HepG2 (cell line): ENCODE measurements around the gene EDN2. TPM values are rescaled to one million over a fixed set of nuclear protein-coding genes. Genes with fewer than 3 reads are reported as not detected.

ENCODE experiments used
- ATAC-seq: fragments of 200-7000 bp; cut with Tn5 transposase; 3 replicates; pipeline ENCODE4 v1.9.1; 2020; ENCODE audit warnings: mild to moderate bottlenecking, moderate library complexity
- BruUV-seq: library from RNA; stranded (reverse); fragments of 400-500 nt; replicated peaks from 2 replicates; lab custom pipeline; 2021; lab: Mats Ljungman, UMichigan
- CTCF ChIA-PET: fragments of 300-600 bp; formaldehyde crosslinking; extraction: SDS; loops from one replicate; lab custom pipeline; 2021; ENCODE audit warnings: low total read pairs, inconsistent platforms, low intra/inter-chr PET ratio; lab: Yijun Ruan, JAX
- POLR2A ChIA-PET: fragments of 350-600 bp; sonication (Branson Sonifier 250); formaldehyde crosslinking; loops from one replicate; lab custom pipeline; 2020; ENCODE audit warnings: antibody characterized with exemption, inconsistent platforms; lab: Yijun Ruan, JAX
- DNase-seq: peaks from one replicate; pipeline ENCODE4 v3.0.0-alpha.2; 2015; ENCODE audit warnings: low spot score
- FAIRE-seq: peaks from 3 replicates; lab custom pipeline; 2011; peaks lifted over from hg19 to GRCh38; lab: Jason Lieb, UNC
- H2AFZ ChIP-seq: one replicate; pipeline ENCODE4 v1.6.1; 2011; ENCODE audit warnings: low read length, inconsistent platforms
- H3K27ac ChIP-seq: fragments of 300-600 bp; 3 replicates; pipeline ENCODE4 v1.8.0; 2011; ENCODE audit warnings: mixed run types, mild to moderate bottlenecking, mixed read lengths, low read length, inconsistent platforms; ENCODE audit not compliant: insufficient read depth; ENCODE audit errors: extremely low read length
- H3K27me3 ChIP-seq, 2 experiments: fragments of 200-600 bp in 1 of 2; 2 replicates in 1 of 2; 3 replicates in 1 of 2; pipeline versions ENCODE4 v1.6.0 to v1.8.0; 2011; ENCODE audit warnings: low read length in 2 of 2, mild to moderate bottlenecking in 2 of 2, moderate library complexity in 2 of 2, inconsistent platforms in 1 of 2; ENCODE audit not compliant: insufficient read depth in 2 of 2, control insufficient read depth in 1 of 2
- H3K36me3 ChIP-seq, 2 experiments: fragments of 200-600 bp in 1 of 2; replicated peaks in 1 of 2; 2 replicates in 1 of 2; 3 replicates in 1 of 2; pipeline versions ENCODE4 v1.5.1 to v1.8.0; 2011; ENCODE audit warnings: low read length in 2 of 2, inconsistent platforms in 1 of 2; ENCODE audit not compliant: insufficient read depth in 2 of 2, control insufficient read depth in 1 of 2
- H3K4me1 ChIP-seq: 2 replicates; pipeline ENCODE4 v1.5.1; 2012; ENCODE audit warnings: low read length, inconsistent platforms; ENCODE audit not compliant: insufficient read depth
- H3K4me2 ChIP-seq: 2 replicates; pipeline ENCODE4 v1.6.0; 2011; ENCODE audit warnings: low read depth, low read length, inconsistent platforms
- H3K4me3 ChIP-seq, 3 experiments: fragments of 200-600 bp in 1 of 3; sonication (generic), shearing (Covaris generic) in 1 of 3; replicated peaks in 1 of 3; 2 replicates each; pipeline ENCODE4 v1.5.1; 2011 to 2016; ENCODE audit warnings: low read length in 3 of 3, inconsistent platforms in 2 of 3, low read depth in 2 of 3, mild to moderate bottlenecking in 2 of 3, control low read depth in 1 of 3, mixed read lengths in 1 of 3; ENCODE audit not compliant: insufficient read depth in 1 of 3
- H3K79me2 ChIP-seq: one replicate; pipeline ENCODE4 v1.6.1; 2011; ENCODE audit warnings: low read length, inconsistent platforms; ENCODE audit not compliant: insufficient read depth
- H3K9ac ChIP-seq: 2 replicates; pipeline ENCODE4 v1.6.0; 2011; ENCODE audit warnings: mild to moderate bottlenecking, low read depth, low read length, inconsistent platforms; ENCODE audit not compliant: insufficient read depth
- H3K9me3 ChIP-seq: 2 replicates; pipeline ENCODE4 v1.5.1; 2012; ENCODE audit warnings: mild to moderate bottlenecking, low read length
- H4K20me1 ChIP-seq: 2 replicates; pipeline ENCODE4 v1.6.0; 2011; ENCODE audit warnings: inconsistent platforms, mild to moderate bottlenecking, low read length, moderate library complexity; ENCODE audit not compliant: insufficient read depth
- ARID2 ChIP-seq: sonication (generic); formaldehyde crosslinking; IDR thresholded peaks from 2 replicates; pipeline ENCODE4 v1.8.1; 2022; ENCODE audit warnings: mild to moderate bottlenecking, missing genetic modification reagents, borderline replicate concordance
- CCDC6 ChIP-seq: sonication (generic); formaldehyde crosslinking; IDR thresholded peaks from 2 replicates; pipeline ENCODE4 v1.8.1; 2022; ENCODE audit warnings: mild to moderate bottlenecking, missing genetic modification reagents, moderate library complexity
- FOXC1 ChIP-seq: sonication (generic); formaldehyde crosslinking; IDR thresholded peaks from 2 replicates; pipeline ENCODE4 v1.8.0; 2022; ENCODE audit warnings: mild to moderate bottlenecking, missing genetic modification reagents, borderline replicate concordance
- FOXM1 ChIP-seq: sonication (generic); formaldehyde crosslinking; IDR thresholded peaks from 2 replicates; pipeline ENCODE4 v1.5.0; 2020; ENCODE audit warnings: missing genetic modification reagents
- GLI4 ChIP-seq: sonication (generic); formaldehyde crosslinking; IDR thresholded peaks from 2 replicates; pipeline ENCODE4 v1.5.1; 2020; ENCODE audit warnings: missing genetic modification reagents, mild to moderate bottlenecking, moderate library complexity, borderline replicate concordance
- NFKB2 ChIP-seq: sonication (generic); formaldehyde crosslinking; IDR thresholded peaks from 2 replicates; pipeline ENCODE4 v1.4.0; 2020; ENCODE audit warnings: missing genetic modification reagents, borderline replicate concordance
- SNAPC5 ChIP-seq: sonication (generic); formaldehyde crosslinking; IDR thresholded peaks from 2 replicates; pipeline ENCODE4 v1.8.1; 2023; ENCODE audit warnings: mild to moderate bottlenecking, missing genetic modification reagents, borderline replicate concordance
- SP4 ChIP-seq: sonication (generic); formaldehyde crosslinking; IDR thresholded peaks from 2 replicates; pipeline ENCODE4 v1.8.1; 2023; ENCODE audit warnings: mild to moderate bottlenecking, missing genetic modification reagents
- ZFP41 ChIP-seq: sonication (generic); formaldehyde crosslinking; IDR thresholded peaks from 2 replicates; pipeline ENCODE4 v1.4.0; 2020; ENCODE audit warnings: mild to moderate bottlenecking, missing genetic modification reagents, borderline replicate concordance
- WGBS: methylation state at CpG from one replicate; pipeline ENCODE4 v1.1.6; 2017; ENCODE audit warnings: low lambda C conversion rate; 5-methylcytosine and 5-hydroxymethylcytosine counted together
- in situ Hi-C: cut with HindIII; loops from 2 replicates; pipeline ENCODE4 v1.10.0; 2017; ENCODE audit warnings: low pct_unique_long_range_greater_than_20kb; ENCODE audit not compliant: extremely low pct_ligation_motif_present
- intact Hi-C: fragments of 100-400 bp; cut with micrococcal nuclease; formaldehyde crosslinking; loops from one replicate; pipeline ENCODE4 v1.10.0; 2022; ENCODE audit not compliant: unreplicated experiment
- polyA plus RNA-seq, 8 experiments: library from polyadenylated mRNA; depleted of rRNA in 3 of 8; stranded (reverse) in 7 of 8; unstranded in 1 of 8; fragments of >200 nt; fragmentation: Illumina TruSeq in 4 of 8; extraction: Trizol in 4 of 8; gene quantifications; 2 replicates each; pipeline versions ENCODE4 v1.2.1 to v1.2.3, GENCODE V29; 2011 to 2016; ENCODE audit warnings: low read depth in 4 of 8, missing spikeins in 1 of 8, mixed read lengths in 1 of 8; ENCODE audit not compliant: insufficient read depth in 1 of 8
- total RNA-seq, 5 experiments: library from RNA; depleted of rRNA; stranded (reverse); fragments of >200 nt; fragmentation: Illumina TruSeq; extraction: Trizol; gene quantifications; 2 replicates each; pipeline ENCODE4 v1.2.3, GENCODE V29; 2016; ENCODE audit warnings: low read depth in 1 of 5
- TF ChIP-seq, protein P1 (sequence below): sonication (generic); formaldehyde crosslinking; IDR thresholded peaks from 2 replicates; pipeline ENCODE4 v1.4.0; 2020; ENCODE audit warnings: mild to moderate bottlenecking, missing genetic modification reagents

The EDN2 gene
- total and polyA plus RNA-seq, 2 of the 13 experiments (the other 11 are each of a cell fraction or from before 2014, with no cell fraction given), result not detected

DNA sequence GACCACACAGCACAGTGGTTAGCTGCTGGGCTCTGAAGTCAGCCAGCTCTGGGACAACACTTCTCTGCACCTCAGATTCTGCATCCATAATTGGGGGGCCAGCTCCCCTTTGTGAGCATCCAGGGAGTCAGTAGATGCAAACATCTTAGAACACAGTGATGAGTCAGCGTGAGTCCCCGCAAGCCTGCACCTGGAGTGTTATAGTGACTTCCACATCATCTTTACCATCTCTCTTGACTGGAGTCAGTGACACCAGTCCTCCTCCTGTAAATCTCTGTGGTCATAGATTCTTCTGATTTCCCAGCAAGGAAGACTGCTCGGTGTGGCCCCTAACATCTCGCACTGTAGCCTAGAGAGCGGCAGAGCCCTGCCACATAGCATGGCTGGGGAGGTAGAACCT, 13.9 kb upstream of the EDN2 start:
- Histone ChIP-seq H3K9ac (no peak overlapping the region), H3K79me2 (no peaks in the 10 kb centered on the region), H3K36me3 (no peaks in the 10 kb centered on the region), H3K27me3 (peaks cover 0 to 4% of the 10 kb centered on the region in 2 experiments; a peak in 2 of 5 replicates), H4K20me1 (no peaks in the 10 kb centered on the region), H3K4me1 (no peaks in the 10 kb centered on the region), H3K4me3 (no peak overlapping the region), H3K27ac (no peak overlapping the region), H3K4me2 (no peak overlapping the region), H3K9me3 (no peaks in the 10 kb centered on the region), H2AFZ (no peak overlapping the region)
- DNase-seq (no peak), FAIRE-seq (no peak), ATAC-seq (no peak)
- 73% methylated on average over 5 of the region's 5 CpGs for WGBS
- BruUV-seq, result no TSS peak
- ChIA-PET POLR2A (no interaction called here), CTCF (no interaction called here)
- in situ Hi-C loops (no loop called here), intact Hi-C loops (no loop called here)
- TF ChIP-seq SNAPC5 (CRISPR knock-in tag) (no peak), CCDC6 (CRISPR knock-in tag) (no peak)

DNA sequence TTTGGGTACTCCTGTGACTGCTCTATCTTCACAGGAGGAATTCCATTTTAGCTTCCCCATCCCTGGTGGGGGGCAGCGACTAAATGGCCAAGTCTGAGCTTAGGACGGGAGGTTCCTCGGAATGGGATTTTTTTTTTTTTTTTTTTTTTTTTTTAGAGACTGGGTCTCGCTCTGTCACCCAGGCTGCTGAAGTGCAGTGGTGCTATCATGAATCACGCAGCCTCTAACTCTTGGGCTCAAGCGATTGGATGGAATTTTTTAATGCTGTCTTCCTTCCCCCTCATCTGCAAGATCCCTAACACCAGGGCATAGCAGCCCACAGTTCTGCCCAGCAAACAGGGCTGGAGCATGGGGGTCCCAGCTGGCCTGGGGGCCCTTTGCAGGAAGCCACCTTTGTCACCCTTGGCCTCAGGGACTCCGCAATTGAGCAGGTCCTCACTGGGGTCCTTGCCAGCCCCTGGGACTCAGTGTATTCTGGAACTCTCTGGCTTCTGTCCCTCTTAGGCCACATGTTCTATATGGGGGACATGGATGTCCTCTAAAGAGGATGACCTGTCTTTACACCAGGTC, 13.1 kb upstream of the EDN2 start:
- H3K9ac ChIP-seq, result no peak overlapping the region
- no peaks in the 10 kb centered on the region for H3K79me2 ChIP-seq
- no peaks in the 10 kb centered on the region for H3K36me3 ChIP-seq
- no peaks in the 10 kb centered on the region for H3K9me3 ChIP-seq
- no TSS peak for BruUV-seq
- WGBS, result 66% methylated on average over 6 of the region's 7 CpGs
- H3K27me3 ChIP-seq, result peaks cover 0 to 7% of the 10 kb centered on the region in 2 experiments; a peak in 2 of 5 replicates
- intact Hi-C loops, result no loop called here
- in situ Hi-C loops, result no loop called here
- no peaks in the 10 kb centered on the region for H4K20me1 ChIP-seq
- H3K4me1 ChIP-seq, result no peaks in the 10 kb centered on the region
- no peak overlapping the region for H3K27ac ChIP-seq
- DNase-seq, result no peak
- H3K4me3 ChIP-seq, result no peak overlapping the region
- ChIA-PET POLR2A (no interaction called here), CTCF (no interaction called here)
- no peak overlapping the region for H3K4me2 ChIP-seq
- no peak for ATAC-seq
- no peak for FAIRE-seq
- no peak overlapping the region for H2AFZ ChIP-seq
- TF ChIP-seq ARID2 (CRISPR knock-in tag), result no peak
- TF ChIP-seq, protein P1, sequence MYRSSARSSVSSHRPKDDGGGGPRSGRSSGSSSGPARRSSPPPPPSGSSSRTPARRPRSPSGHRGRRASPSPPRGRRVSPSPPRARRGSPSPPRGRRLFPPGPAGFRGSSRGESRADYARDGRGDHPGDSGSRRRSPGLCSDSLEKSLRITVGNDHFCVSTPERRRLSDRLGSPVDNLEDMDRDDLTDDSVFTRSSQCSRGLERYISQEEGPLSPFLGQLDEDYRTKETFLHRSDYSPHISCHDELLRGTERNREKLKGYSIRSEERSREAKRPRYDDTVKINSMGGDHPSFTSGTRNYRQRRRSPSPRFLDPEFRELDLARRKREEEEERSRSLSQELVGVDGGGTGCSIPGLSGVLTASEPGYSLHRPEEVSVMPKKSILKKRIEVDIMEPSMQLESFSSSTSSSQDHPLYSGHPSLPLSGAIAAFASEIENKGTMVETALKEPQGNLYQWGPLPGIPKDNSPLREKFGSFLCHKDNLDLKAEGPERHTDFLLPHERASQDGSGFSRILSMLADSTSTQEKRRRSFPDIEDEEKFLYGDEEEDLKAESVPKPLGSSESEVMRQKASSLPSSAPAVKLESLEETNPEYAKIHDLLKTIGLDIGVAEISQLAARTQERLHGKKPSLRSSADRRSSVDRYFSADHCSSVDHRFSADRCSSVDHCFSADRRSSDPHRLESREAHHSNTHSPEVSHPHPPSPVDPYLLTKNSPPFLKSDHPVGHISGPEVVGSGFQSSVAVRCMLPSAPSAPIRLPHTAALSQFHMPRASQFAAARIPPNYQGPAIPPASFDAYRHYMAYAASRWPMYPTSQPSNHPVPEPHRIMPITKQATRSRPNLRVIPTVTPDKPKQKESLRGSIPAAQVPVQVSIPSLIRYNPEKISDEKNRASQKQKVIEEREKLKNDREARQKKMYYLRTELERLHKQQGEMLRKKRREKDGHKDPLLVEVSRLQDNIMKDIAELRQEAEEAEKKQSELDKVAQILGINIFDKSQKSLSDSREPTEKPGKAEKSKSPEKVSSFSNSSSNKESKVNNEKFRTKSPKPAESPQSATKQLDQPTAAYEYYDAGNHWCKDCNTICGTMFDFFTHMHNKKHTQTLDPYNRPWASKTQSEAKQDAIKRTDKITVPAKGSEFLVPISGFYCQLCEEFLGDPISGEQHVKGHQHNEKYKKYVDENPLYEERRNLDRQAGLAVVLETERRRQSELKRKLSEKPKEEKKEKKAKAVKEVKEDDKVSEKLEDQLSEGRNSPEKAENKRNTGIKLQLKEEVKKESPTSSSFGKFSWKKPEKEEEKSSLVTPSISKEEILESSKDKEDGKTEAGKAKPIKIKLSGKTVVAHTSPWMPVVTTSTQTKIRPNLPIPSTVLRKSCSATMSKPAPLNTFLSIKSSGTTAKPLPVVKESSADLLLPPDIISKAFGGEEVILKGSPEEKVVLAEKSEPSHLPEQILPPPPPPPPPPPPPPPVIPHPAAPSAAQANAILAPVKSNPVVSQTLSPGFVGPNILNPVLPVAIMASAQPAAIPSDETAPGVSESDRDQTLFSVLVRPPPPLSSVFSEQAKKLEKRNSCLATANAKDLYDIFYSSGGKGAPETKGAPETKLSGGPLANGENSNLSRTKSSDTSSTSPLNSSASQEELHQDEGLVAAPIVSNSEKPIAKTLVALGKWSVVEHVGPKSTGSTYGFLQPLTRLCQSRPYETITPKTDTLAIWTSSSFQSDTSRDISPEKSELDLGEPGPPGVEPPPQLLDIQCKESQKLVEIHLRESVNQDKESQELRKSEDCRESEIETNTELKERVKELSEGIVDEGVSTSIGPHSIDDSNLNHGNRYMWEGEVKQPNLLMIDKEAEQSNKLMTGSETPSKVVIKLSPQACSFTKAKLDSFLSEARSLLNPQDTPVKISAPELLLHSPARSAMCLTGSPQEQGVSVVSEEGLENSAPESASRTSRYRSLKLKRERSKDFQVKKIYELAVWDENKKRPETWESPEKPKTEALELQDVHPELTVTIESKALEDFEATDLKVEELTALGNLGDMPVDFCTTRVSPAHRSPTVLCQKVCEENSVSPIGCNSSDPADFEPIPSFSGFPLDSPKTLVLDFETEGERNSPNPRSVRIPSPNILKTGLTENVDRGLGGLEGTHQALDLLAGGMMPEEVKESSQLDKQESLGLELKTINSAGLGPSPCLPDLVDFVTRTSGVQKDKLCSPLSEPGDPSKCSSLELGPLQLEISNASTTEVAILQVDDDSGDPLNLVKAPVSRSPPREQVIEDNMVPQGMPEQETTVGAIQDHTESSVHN (CRISPR knock-in tag), result no peak
- TF ChIP-seq SP4, result no peak
- no peak for TF ChIP-seq ZFP41 (CRISPR knock-in tag)
- TF ChIP-seq FOXM1, result no peak
- no peak for TF ChIP-seq NFKB2 (CRISPR knock-in tag)
- no peak for TF ChIP-seq FOXC1 (CRISPR knock-in tag)
- no peak for TF ChIP-seq GLI4
